ENCODE data around the gene OR12D1.
A peak's percentile ranks its signal among the peaks of the same experiment; 100 is the strongest.
"Not testable (repeated sequence)": the region's sequence is repeated elsewhere in the genome, so short reads cannot be mapped to it uniquely, and the experiment has no call there.

OR12D1 gene

GRCh38 chr6:29414588-29414987 is at the start of gene OR12D1:
Gene OR12D1 (plus strand): TSS chr6:29414928.
- DNase-seq (ENCODE audit: low spot score in 2 of 2) (no peak), ATAC-seq (no peak)
- no peaks in the 10 kb centered on the region for H3K36me3 Mint-ChIP-seq
- no peaks in the 10 kb centered on the region for H3K4me1 Mint-ChIP-seq
- no peak within 1 kb of the TSS for H3K4me3 Mint-ChIP-seq
- H3K9me3 Mint-ChIP-seq = peaks cover 6% of the 10 kb centered on the region
- H3K27ac Mint-ChIP-seq = no peak within 1 kb of the TSS

GRCh38 chr6:29368765-29369164 is 46.0 kb upstream of the OR12D1 start, which contains the start of gene OR5V1:
Gene OR5V1 (minus strand): TSS chr6:29368865. CDS start chr6:29356195, 12,670 bp downstream.
- no peak for DNase-seq (ENCODE audit: low spot score in 2 of 2)
- H3K27ac Mint-ChIP-seq = no peak within 1 kb of the TSS
- no peak for ATAC-seq
- no peaks in the 10 kb centered on the region for H3K4me1 Mint-ChIP-seq
- H3K9me3 Mint-ChIP-seq = no peaks in the 10 kb centered on the region
- no peaks in the 10 kb centered on the region for H3K36me3 Mint-ChIP-seq
- H3K4me3 Mint-ChIP-seq = no peak within 1 kb of the TSS

- no peaks in the 10 kb centered on the region for H3K9me3 Mint-ChIP-seq
- H3K36me3 Mint-ChIP-seq = no peaks in the 10 kb centered on the region
Measured at GRCh38 chr6:29375191-29375590, 39.5 kb upstream of the OR12D1 start, which contains the start of gene OR12D3. Gene OR12D3 (minus strand): TSS chr6:29375291. CDS start chr6:29375287, 4 bp downstream.

GRCh38 chr6:29376003-29376402 is 38.7 kb upstream of the OR12D1 start:
- Mint-ChIP-seq H3K4me3 (no peak overlapping the region), H3K27ac (no peak overlapping the region), H3K4me1 (no peaks in the 10 kb centered on the region), H3K9me3 (no peaks in the 10 kb centered on the region), H3K36me3 (no peaks in the 10 kb centered on the region)
- ATAC-seq (no peak), DNase-seq (ENCODE audit: low spot score in 2 of 2) (no peak)

More at GRCh38 chr6:29375191-29375590, 39.5 kb upstream of the OR12D1 start, which contains the start of gene OR12D3:
- Mint-ChIP-seq H3K4me1 (no peaks in the 10 kb centered on the region), H3K27ac (no peak within 1 kb of the TSS), H3K4me3 (no peak within 1 kb of the TSS)
- ATAC-seq (no peak), DNase-seq (ENCODE audit: low spot score in 2 of 2) (no peak)

- ATAC-seq = no peak
- Mint-ChIP-seq H3K9me3 (no peaks in the 10 kb centered on the region), H3K27ac (no peak overlapping the region), H3K4me3 (no peak overlapping the region), H3K36me3 (no peaks in the 10 kb centered on the region), H3K4me1 (no peaks in the 10 kb centered on the region)
- no peak for DNase-seq (ENCODE audit: low spot score in 2 of 2)
Measured at GRCh38 chr6:29388533-29388932, 26.2 kb upstream of the OR12D1 start.

GRCh38 chr6:29395331-29395730 is 19.4 kb upstream of the OR12D1 start, which contains the start of gene OR12D2:
Gene OR12D2 (plus strand): TSS chr6:29395631. CDS start chr6:29396700, 1,069 bp downstream.
- ATAC-seq (no peak), DNase-seq (ENCODE audit: low spot score in 2 of 2) (no peak)
- no peaks in the 10 kb centered on the region for H3K9me3 Mint-ChIP-seq
- H3K36me3 Mint-ChIP-seq = no peaks in the 10 kb centered on the region
- no peak within 1 kb of the TSS for H3K4me3 Mint-ChIP-seq
- H3K27ac Mint-ChIP-seq = no peak within 1 kb of the TSS
- no peaks in the 10 kb centered on the region for H3K4me1 Mint-ChIP-seq

- Mint-ChIP-seq H3K4me1 (no peaks in the 10 kb centered on the region), H3K27ac (no peak overlapping the region), H3K36me3 (no peaks in the 10 kb centered on the region), H3K4me3 (no peak overlapping the region), H3K9me3 (no peaks in the 10 kb centered on the region)
- DNase-seq (ENCODE audit: low spot score in 2 of 2) (no peak), ATAC-seq (no peak)
Measured at GRCh38 chr6:29399525-29399924, 15.2 kb upstream of the OR12D1 start.

GRCh38 chr6:29403801-29404200 is 10.9 kb upstream of the OR12D1 start:
- Mint-ChIP-seq H3K4me1 (no peaks in the 10 kb centered on the region), H3K4me3 (no peak overlapping the region), H3K36me3 (no peaks in the 10 kb centered on the region), H3K9me3 (no peaks in the 10 kb centered on the region), H3K27ac (no peak overlapping the region)
- no peak for DNase-seq (ENCODE audit: low spot score in 2 of 2)
- no peak for ATAC-seq

- DNase-seq (ENCODE audit: low spot score in 2 of 2) = no peak
- H3K27ac Mint-ChIP-seq = no peak overlapping the region
- no peaks in the 10 kb centered on the region for H3K36me3 Mint-ChIP-seq
Measured at GRCh38 chr6:29419516-29419915, 4.8 kb downstream of the OR12D1 start.

GRCh38 chr6:29424168-29424567 is 9.4 kb downstream of the OR12D1 start:
- Mint-ChIP-seq H3K4me3 (no peak overlapping the region), H3K4me1 (no peaks in the 10 kb centered on the region), H3K9me3 (no peaks in the 10 kb centered on the region), H3K36me3 (no peaks in the 10 kb centered on the region), H3K27ac (no peak overlapping the region)
- no peak for ATAC-seq
- DNase-seq (ENCODE audit: low spot score in 2 of 2) = no peak

More at GRCh38 chr6:29419516-29419915, 4.8 kb downstream of the OR12D1 start:
- H3K4me1 Mint-ChIP-seq = no peaks in the 10 kb centered on the region
- no peaks in the 10 kb centered on the region for H3K9me3 Mint-ChIP-seq
- H3K4me3 Mint-ChIP-seq = no peak overlapping the region
- no peak for ATAC-seq

GRCh38 chr6:29424575-29424974 is 9.8 kb downstream of the OR12D1 start:
- peak; percentile 65 for ATAC-seq
- Mint-ChIP-seq H3K36me3 (no peaks in the 10 kb centered on the region), H3K27ac (no peak overlapping the region), H3K4me1 (no peaks in the 10 kb centered on the region), H3K4me3 (no peak overlapping the region), H3K9me3 (no peaks in the 10 kb centered on the region)
- DNase-seq (ENCODE audit: low spot score in 2 of 2) = no peak

- Mint-ChIP-seq H3K36me3 (no peaks in the 10 kb centered on the region), H3K4me3 (no peak overlapping the region)
- no peak for ATAC-seq
Measured at GRCh38 chr6:29425075-29425474, 10.3 kb downstream of the OR12D1 start.

GRCh38 chr6:29426654-29427053 is 11.9 kb downstream of the OR12D1 start:
- Mint-ChIP-seq H3K36me3 (no peaks in the 10 kb centered on the region), H3K9me3 (no peaks in the 10 kb centered on the region), H3K27ac (no peak overlapping the region), H3K4me3 (no peak overlapping the region), H3K4me1 (no peaks in the 10 kb centered on the region)
- DNase-seq (ENCODE audit: low spot score in 2 of 2) = no peak
- no peak for ATAC-seq

More at GRCh38 chr6:29425075-29425474, 10.3 kb downstream of the OR12D1 start:
- Mint-ChIP-seq H3K9me3 (no peaks in the 10 kb centered on the region), H3K27ac (no peak overlapping the region), H3K4me1 (no peaks in the 10 kb centered on the region)
- DNase-seq (ENCODE audit: low spot score in 2 of 2) = no peak

GRCh38 chr6:29436730-29437129 is 22.0 kb downstream of the OR12D1 start:
- ATAC-seq, H3K36me3 Mint-ChIP-seq: not testable (repeated sequence)

GRCh38 chr6:29439006-29439405 is 24.3 kb downstream of the OR12D1 start, which contains the start of gene OR10C1:
Gene OR10C1 (plus strand): TSS chr6:29439306. CDS start chr6:29440016, 710 bp downstream.
- Mint-ChIP-seq H3K4me3 (no peak within 1 kb of the TSS), H3K9me3 (no peaks in the 10 kb centered on the region), H3K4me1 (no peaks in the 10 kb centered on the region), H3K36me3 (no peaks in the 10 kb centered on the region), H3K27ac (no peak within 1 kb of the TSS)
- DNase-seq (ENCODE audit: low spot score in 2 of 2) (no peak), ATAC-seq (no peak)

More at GRCh38 chr6:29436730-29437129, 22.0 kb downstream of the OR12D1 start:
- H3K4me3 Mint-ChIP-seq; H3K4me1 Mint-ChIP-seq; H3K9me3 Mint-ChIP-seq; H3K27ac Mint-ChIP-seq; DNase-seq (ENCODE audit: low spot score in 2 of 2): not testable (repeated sequence)

- Mint-ChIP-seq H3K4me3 (no peak overlapping the region), H3K27ac (no peak overlapping the region), H3K36me3 (no peaks in the 10 kb centered on the region), H3K9me3 (no peaks in the 10 kb centered on the region), H3K4me1 (no peaks in the 10 kb centered on the region)
- DNase-seq (ENCODE audit: low spot score in 2 of 2) (no peak), ATAC-seq (no peak)
Measured at GRCh38 chr6:29442719-29443118, 28.0 kb downstream of the OR12D1 start.
